ENCODE data around the gene ATL2.
"Not testable (repeated sequence)": the region's sequence is repeated elsewhere in the genome, so short reads cannot be mapped to it uniquely, and the experiment has no call there.

Gene ATL2

GRCh38 chr2:38281095-38281742, 95.9 kb downstream of the ATL2 start:
- DNase-seq (no peak), ATAC-seq (no peak)
- Mint-ChIP-seq H3K36me3 (ENCODE audit: low read depth) (no peaks in the 10 kb centered on the region), H3K4me3 (no peak overlapping the region), H3K4me1 (no peaks in the 10 kb centered on the region), H3K27ac (no peak overlapping the region), H3K9me3 (no peaks in the 10 kb centered on the region), H3K27me3 (peaks cover 6% of the 10 kb centered on the region)

- H3K27ac Mint-ChIP-seq = no peak overlapping the region
- peaks cover 1% of the 10 kb centered on the region for H3K4me1 Mint-ChIP-seq
- peaks cover 6% of the 10 kb centered on the region for H3K27me3 Mint-ChIP-seq
- no peak for DNase-seq
- H3K36me3 Mint-ChIP-seq (ENCODE audit: low read depth) = no peaks in the 10 kb centered on the region
- H3K9me3 Mint-ChIP-seq = no peaks in the 10 kb centered on the region
- no peak for ATAC-seq
- H3K4me3 Mint-ChIP-seq = no peak overlapping the region
These were observed 97.9 kb downstream of the ATL2 start for GRCh38 chr2:38279201-38279600.

GRCh38 chr2:38278117-38278438, 99.0 kb downstream of the ATL2 start:
- not testable (repeated sequence) for H3K4me3 Mint-ChIP-seq; ATAC-seq; H3K36me3 Mint-ChIP-seq (ENCODE audit: low read depth)

GRCh38 chr2:38277245-38278116, 99.6 kb downstream of the ATL2 start:
- no peak for ATAC-seq
- H3K9me3 Mint-ChIP-seq = no peaks in the 10 kb centered on the region
- no peaks in the 10 kb centered on the region for H3K36me3 Mint-ChIP-seq (ENCODE audit: low read depth)
- no peak overlapping the region for H3K4me3 Mint-ChIP-seq
- no peak overlapping the region for H3K27ac Mint-ChIP-seq
- DNase-seq = no peak
- no peaks in the 10 kb centered on the region for H3K27me3 Mint-ChIP-seq
- peaks cover 1% of the 10 kb centered on the region for H3K4me1 Mint-ChIP-seq

More at GRCh38 chr2:38278117-38278438, 99.0 kb downstream of the ATL2 start:
- not testable (repeated sequence) for H3K27me3 Mint-ChIP-seq, DNase-seq, H3K9me3 Mint-ChIP-seq, H3K27ac Mint-ChIP-seq, H3K4me1 Mint-ChIP-seq

- DNase-seq (peak; percentile 13), ATAC-seq (no peak)
- Mint-ChIP-seq H3K4me3 (no peak overlapping the region), H3K4me1 (peaks cover 1% of the 10 kb centered on the region), H3K36me3 (ENCODE audit: low read depth) (no peaks in the 10 kb centered on the region), H3K9me3 (no peaks in the 10 kb centered on the region), H3K27ac (no peak overlapping the region), H3K27me3 (no peaks in the 10 kb centered on the region)
These were observed 102.5 kb downstream of the ATL2 start for GRCh38 chr2:38274286-38275276.

- H3K27me3 Mint-ChIP-seq = no peaks in the 10 kb centered on the region
- no peak overlapping the region for H3K4me3 Mint-ChIP-seq
- ATAC-seq (no peak), DNase-seq (no peak)
- peaks cover under 1% of the 10 kb centered on the region for H3K9me3 Mint-ChIP-seq
- H3K27ac Mint-ChIP-seq = no peak overlapping the region
- H3K4me1 Mint-ChIP-seq = peaks cover 3% of the 10 kb centered on the region
- peaks cover under 1% of the 10 kb centered on the region for H3K36me3 Mint-ChIP-seq (ENCODE audit: low read depth)
These were observed 105.4 kb downstream of the ATL2 start for GRCh38 chr2:38271697-38272096.

- peaks cover 8% of the 10 kb centered on the region for H3K4me1 Mint-ChIP-seq
- no peaks in the 10 kb centered on the region for H3K27me3 Mint-ChIP-seq
- peaks cover 7% of the 10 kb centered on the region for H3K36me3 Mint-ChIP-seq (ENCODE audit: low read depth)
- ATAC-seq (no peak), DNase-seq (no peak)
- no peak overlapping the region for H3K27ac Mint-ChIP-seq
- no peak overlapping the region for H3K4me3 Mint-ChIP-seq
- H3K9me3 Mint-ChIP-seq = peaks cover 5% of the 10 kb centered on the region
These were observed 107.7 kb downstream of the ATL2 start for GRCh38 chr2:38269421-38269820.

GRCh38 chr2:38268691-38269327, 108.3 kb downstream of the ATL2 start:
- no peak for DNase-seq
- Mint-ChIP-seq H3K36me3 (ENCODE audit: low read depth) (peaks cover 7% of the 10 kb centered on the region), H3K9me3 (peaks cover 5% of the 10 kb centered on the region), H3K4me3 (no peak overlapping the region), H3K27ac (no peak overlapping the region), H3K4me1 (peaks cover 8% of the 10 kb centered on the region), H3K27me3 (no peaks in the 10 kb centered on the region)
- no peak for ATAC-seq

- no peak for DNase-seq
- Mint-ChIP-seq H3K27me3 (no peaks in the 10 kb centered on the region), H3K4me3 (no peak overlapping the region), H3K27ac (no peak overlapping the region), H3K9me3 (peaks cover 5% of the 10 kb centered on the region), H3K36me3 (ENCODE audit: low read depth) (peaks cover 7% of the 10 kb centered on the region), H3K4me1 (peaks cover 8% of the 10 kb centered on the region)
- ATAC-seq = no peak
These were observed 109.1 kb downstream of the ATL2 start for GRCh38 chr2:38268001-38268400.

GRCh38 chr2:38267270-38267925, 109.7 kb downstream of the ATL2 start:
- no peak for ATAC-seq
- no peak for DNase-seq
- H3K9me3 Mint-ChIP-seq = peaks cover 5% of the 10 kb centered on the region
- no peak overlapping the region for H3K4me3 Mint-ChIP-seq
- H3K27me3 Mint-ChIP-seq = no peaks in the 10 kb centered on the region
- H3K36me3 Mint-ChIP-seq (ENCODE audit: low read depth) = peaks cover 7% of the 10 kb centered on the region
- H3K4me1 Mint-ChIP-seq = peaks cover 8% of the 10 kb centered on the region
- H3K27ac Mint-ChIP-seq = no peak overlapping the region

- H3K4me1 Mint-ChIP-seq = peaks cover 17% of the 10 kb centered on the region
These were observed 110.6 kb downstream of the ATL2 start for GRCh38 chr2:38266382-38267061.

GRCh38 chr2:38265461-38265860, 111.6 kb downstream of the ATL2 start:
- Mint-ChIP-seq H3K9me3 (peaks cover 5% of the 10 kb centered on the region), H3K27me3 (peaks cover 2% of the 10 kb centered on the region)

More at GRCh38 chr2:38266382-38267061, 110.6 kb downstream of the ATL2 start:
- Mint-ChIP-seq H3K36me3 (ENCODE audit: low read depth) (peaks cover 7% of the 10 kb centered on the region), H3K27me3 (peaks cover 1% of the 10 kb centered on the region), H3K4me3 (no peak overlapping the region), H3K27ac (peak overlapping the region; percentile 8), H3K9me3 (peaks cover 5% of the 10 kb centered on the region)
- no peak for DNase-seq
- ATAC-seq = peak; percentile 34

More at GRCh38 chr2:38265461-38265860, 111.6 kb downstream of the ATL2 start:
- Mint-ChIP-seq H3K4me3 (no peak overlapping the region), H3K4me1 (peaks cover 23% of the 10 kb centered on the region), H3K27ac (no peak overlapping the region), H3K36me3 (ENCODE audit: low read depth) (peaks cover 7% of the 10 kb centered on the region)
- no peak for DNase-seq
- no peak for ATAC-seq
